NK-92 treated with Interleukin-12 subunit alpha and Interleukin-12 subunit beta, amount 100 ng/mL, for 24 hours (cell line): ENCODE results near the gene APBA3.

ENCODE experiments used
- DNase-seq: peaks from one replicate; lab custom pipeline; 2025; lab: John Stamatoyannopoulos, UW

The APBA3 gene

DNA sequence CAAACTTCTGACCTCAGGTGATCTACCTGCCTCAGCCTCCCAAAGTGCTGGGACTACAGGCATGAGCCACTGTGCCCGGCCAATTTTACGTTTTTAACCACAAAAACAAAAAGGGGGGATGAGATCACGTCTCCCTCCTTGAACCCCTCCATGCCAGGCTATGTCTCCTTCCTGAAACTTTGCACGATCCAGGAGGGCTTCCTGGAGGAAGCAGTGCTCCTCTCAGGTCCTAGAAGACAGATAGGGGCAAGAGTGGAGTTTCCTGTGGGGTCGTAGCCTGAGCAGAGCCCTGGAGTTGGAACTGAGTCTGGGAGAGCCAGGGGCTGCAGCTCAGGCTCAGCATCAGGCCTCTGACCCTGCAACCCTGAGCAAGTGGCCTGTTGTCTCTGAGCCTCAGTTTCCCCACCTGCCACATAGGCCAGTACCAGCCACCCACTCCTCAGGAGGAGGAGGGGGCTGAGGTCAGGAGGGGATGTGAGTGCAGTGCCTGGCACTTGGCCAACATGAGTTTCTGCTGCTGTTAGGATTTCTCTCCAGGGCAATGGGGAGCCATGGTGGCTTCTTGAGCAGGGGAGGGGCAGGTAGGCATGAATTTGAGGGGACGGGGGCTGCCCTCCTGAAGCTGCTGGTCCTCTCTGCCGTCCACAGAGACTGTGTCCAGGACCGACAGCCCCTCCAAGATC is 16.0 kb downstream of the APBA3 start:
- no peak for DNase-seq

DNA sequence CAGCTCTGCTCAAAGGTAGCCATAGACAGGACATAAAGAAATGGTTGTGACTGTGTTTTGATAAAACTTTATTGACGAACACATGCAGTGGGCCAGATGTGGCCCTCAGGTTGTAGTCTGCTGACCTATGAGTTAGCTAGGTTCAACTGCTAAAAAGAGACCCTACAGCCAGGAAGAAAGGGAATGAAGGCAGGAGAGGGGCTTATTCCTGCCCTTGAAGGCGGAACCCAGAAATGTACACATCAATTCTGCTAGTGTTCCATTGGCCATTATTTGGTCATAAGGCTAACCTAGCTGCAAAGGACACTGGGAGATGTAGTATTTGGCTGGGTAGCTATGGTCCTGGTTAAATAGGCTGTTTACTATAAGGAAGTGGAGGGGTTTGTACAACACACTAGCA is 18.0 kb downstream of the APBA3 start:
- DNase-seq: no peak

DNA sequence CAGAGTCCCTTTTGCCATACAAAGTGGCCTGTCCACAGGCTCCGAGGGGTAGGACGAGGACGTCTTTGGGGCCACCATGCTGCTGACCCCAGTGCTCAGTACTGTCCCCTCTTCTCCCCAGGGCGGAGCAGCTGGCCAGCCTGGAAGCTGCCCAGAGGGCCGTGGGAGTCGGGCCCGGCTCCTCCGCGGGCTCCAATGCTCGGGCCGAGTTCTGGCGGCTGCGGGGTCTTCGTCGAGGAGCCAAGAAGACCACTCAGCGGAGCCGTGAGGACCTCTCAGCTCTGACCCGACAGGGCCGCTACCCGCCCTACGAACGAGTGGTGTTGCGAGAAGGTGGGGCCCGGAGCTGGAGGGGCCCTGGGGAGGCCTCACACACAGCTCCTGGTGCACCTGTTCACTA is 21.1 kb downstream of the APBA3 start:
- DNase-seq: no peak

DNA sequence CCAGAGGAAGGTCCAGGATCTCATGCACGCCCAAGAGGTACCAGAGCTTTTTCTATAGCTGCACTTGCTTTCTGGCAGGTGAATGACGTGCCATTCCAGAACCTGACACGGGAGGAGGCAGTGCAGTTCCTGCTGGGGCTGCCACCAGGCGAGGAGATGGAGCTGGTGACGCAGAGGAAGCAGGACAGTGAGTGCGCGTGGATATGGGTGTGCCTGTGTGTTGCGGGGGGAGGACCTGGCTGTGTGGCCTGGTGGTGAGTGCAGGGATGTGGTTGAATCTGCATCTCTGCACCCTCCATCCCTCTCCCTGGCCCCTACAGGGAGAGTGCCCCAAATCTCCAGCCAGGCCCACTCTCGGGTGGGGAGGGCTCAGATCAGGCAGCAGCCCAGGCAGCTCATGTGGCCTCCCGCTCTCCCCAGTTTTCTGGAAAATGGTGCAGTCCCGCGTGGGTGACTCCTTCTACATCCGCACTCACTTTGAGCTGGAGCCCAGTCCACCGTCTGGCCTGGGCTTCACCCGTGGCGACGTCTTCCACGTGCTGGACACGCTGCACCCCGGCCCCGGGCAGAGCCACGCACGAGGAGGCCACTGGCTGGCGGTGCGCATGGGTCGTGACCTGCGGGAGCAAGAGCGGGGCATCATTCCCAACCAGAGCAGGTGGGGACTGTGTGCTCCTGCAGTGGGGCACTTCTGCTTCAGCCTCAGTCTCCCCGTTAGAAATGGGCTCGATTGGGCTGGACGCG is 22.8 kb downstream of the APBA3 start:
- DNase-seq: no peak

DNA sequence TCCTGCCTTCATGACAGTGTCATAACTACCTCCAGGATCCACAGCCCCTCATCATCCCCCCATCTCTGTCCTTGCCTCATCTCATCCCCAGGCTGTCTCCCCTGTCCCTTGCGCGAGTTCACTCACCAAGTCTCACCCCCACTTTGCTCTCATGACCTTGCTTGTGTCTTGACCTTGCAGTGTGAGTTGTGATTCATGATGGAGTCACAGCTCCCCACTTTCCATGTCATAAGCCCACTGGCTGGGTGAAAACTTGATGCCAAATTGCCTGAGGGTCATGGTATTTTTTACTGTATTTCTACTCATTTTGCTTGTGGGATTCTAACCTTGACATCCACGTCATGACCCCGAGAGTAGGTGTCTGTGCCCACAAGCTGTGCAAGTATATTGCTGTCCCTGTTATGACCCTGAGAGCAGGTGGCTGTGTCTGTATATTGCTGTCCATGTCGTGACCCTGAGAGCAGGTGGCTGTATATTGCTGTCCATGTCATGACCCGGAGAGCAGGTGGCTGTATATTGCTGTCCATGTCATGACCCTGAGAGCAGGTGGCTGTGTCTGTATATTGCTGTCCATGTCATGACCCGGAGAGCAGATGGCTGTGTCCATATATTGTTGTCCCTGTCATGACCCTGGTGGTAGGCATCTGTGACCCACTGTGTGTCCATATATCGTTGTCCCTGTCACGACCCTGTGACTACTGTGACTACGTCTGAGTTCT is 23.8 kb downstream of the APBA3 start:
- DNase-seq: no peak

DNA sequence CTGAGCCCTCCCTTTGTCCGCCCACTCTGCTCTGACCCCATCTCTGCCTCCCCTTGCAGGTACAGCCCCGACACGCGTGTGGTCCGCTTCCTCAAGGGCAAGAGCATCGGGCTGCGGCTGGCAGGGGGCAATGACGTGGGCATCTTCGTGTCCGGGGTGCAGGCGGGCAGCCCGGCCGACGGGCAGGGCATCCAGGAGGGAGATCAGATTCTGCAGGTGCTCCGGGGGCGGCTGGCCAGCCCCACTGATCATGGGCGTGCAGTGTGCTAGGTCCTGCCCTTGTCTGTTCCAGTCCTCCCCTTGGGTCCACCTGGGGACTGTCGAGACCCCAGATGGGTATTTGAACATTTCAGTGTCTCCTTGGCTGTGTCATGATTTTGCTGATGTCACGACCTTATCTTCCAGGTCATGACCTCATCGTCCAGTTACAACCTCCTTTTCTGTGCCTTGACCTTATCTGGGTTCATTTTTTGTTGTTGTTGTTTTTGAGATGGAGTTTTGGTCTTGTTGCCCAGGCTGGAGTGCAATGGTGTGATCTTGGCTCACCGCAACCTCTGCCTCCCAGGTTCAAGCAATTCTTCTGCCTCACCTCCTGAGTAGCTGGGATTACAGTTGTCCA is 25.3 kb downstream of the APBA3 start:
- DNase-seq: no peak

DNA sequence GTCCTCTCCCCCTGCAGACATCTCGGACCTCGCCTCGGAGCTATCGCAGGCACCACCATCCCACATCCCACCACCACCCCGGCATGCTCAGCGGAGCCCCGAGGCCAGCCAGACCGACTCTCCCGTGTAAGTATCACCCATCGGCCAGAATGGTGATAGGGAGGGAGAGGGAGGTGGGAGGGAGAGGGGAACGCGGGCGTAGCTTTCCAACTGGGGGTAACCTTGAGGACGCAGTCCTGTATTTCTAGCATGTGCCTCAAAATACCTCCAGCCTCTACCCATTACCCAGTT is 27.2 kb downstream of the APBA3 start:
- DNase-seq: no peak

DNA sequence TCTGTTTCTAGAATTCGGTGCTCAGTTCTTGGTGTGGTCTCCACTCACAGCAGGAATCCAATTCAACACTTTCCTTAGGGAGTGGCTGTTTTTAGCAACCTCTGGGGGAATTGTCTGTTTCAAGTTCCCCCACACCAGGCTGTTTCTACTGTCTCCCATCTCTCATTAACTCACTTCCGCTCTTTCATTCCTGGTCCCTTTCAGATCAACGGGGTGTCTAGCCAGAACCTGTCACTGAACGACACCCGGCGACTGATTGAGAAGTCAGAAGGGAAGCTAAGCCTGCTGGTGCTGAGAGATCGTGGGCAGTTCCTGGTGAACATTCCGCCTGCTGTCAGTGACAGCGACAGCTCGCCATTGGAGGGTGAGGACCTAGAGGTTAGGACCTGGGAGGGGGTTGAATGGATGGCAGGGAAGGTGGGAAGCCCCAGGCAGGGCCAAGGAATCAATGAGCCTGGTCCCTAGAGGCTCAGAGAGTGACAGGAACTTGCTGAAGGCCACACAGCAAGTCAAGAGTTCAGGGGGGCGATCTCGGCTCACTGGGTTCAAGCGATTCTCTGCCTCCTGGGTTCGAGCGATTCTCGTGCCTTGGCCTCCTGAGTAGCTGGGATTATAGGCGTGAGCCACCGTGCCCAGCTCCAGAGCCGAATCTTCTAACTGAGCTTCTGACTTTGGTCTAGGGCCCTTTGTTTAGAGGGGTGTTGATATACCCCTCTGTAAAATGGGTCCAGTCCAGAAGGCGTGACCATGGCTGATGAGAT is 27.8 kb downstream of the APBA3 start:
- no peak for DNase-seq

DNA sequence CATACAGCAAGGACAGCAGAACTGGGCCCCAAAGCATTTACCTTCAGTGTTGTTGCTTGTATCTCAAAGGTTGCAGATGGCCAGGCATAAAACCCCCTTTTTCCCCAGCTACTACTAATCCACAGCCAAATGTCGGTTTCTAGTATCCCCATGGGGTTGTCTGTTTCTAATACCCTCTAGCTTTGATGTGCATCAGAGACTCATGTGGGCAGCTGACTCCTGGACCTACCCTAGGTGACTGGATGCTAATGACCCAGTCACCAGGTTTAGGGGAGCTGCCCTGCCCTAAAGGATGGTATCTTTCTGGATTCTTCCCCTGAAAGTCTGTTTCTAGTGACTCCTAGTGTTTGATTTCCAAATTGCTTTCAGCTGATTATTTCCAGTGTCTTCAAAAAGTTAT is 29.4 kb downstream of the APBA3 start:
- DNase-seq: no peak

DNA sequence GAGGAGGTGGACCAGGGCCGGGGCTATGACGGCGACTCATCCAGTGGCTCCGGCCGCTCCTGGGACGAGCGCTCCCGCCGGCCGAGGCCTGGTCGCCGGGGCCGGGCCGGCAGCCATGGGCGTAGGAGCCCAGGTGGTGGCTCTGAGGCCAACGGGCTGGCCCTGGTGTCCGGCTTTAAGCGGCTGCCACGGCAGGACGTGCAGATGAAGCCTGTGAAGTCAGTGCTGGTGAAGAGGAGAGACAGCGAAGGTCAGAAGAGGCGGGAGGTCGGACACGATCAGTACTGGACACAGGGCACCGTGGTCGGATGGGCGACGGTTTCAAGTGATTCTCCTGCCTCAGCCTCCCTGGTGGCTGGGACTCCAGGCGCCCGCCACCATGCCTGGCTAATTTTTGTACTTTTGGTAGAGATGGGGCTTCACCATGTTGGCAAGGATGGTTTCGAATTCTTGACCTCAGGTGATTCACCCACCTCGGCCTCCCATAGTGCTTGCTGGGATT is 31.0 kb downstream of the APBA3 start:
- DNase-seq: no peak

DNA sequence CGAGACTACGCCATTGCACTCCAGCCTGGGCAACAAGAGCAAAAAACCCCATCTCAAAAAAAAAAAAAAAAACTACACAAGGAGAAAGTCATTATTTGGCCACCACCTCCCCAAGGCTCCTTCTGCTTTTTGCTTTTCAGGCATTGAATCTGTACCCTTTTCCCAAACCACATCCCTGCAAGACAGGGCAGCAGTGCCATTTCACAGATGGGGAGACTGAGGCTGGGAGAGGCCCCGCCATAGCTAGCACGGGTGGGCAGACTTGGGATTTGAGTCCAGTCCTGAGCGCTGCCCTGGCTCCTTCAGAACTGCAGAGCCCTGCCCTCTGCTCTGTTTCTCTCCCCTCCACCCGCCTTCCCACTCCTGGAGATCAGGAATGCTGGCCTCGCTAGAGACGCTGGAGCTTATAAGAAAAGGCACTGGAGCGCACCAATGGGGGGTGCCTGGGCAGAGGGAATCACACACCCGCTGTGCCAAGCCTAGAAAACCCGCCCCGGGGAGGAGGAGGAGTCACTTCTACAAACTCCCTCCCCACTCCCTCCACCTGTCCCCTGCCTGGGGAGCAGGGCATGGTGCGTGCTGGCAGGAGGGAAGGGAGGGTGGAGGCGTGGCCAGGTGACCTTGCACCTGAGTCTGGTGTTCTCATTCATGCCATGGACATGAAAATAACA is 35.7 kb downstream of the APBA3 start:
- no peak for DNase-seq

DNA sequence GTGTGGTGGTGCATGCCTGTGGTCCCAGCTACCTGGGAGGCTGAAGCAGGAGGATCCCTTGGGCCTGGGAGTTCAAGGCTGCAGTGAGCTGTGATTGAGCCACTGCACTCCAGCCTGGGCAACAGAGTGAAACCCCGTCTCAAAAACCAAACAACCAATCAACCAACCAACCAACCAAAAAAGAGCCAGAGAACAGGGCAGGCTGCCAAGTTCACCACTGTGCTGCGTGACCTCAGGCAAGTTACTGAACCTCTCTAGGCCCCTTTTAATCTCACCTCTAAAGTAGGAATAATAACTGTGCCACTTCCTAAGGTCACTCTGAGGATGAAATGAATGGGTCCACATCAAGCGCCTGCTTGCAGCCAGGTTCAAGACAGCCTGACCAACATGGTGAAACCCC is 36.4 kb downstream of the APBA3 start:
- no peak for DNase-seq

DNA sequence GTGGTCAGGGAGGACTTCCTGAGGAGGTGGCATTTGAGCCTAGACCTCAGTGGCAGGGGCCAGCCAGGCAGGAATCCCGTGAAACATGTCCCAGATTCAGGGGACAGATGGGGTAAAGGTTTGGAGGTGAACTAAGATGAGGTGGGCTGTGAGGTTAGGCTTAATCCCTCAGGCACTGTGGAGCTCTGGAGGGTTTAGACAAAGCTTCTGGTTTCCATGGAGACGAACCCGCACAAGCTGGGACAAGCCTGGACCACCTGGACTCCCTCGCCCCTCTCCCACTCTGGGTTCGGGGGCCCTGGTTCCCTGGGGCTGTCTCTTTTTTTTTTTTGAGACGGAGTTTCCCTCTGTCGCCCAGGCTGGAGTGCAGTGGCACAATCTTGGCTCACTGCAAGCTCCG is 37.6 kb downstream of the APBA3 start:
- DNase-seq: no peak

DNA sequence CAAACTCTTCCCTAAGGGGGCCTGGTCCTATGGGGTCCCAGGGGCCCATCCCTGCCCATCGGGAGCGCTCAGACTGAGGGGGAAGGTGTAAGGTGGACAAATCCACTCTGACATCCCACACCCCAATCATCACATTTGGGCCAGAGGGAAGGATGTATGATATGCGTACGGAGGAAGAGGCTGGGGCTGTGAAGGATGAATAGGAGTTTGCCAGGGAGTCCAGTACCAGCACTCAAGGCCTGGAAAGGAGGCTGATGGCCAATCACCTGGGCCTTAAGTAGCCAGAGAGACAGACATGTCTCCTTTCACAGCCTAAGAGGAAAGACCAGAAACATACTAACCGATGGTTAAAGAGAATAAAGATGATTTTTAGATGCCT is 38.4 kb downstream of the APBA3 start:
- no peak for DNase-seq

DNA sequence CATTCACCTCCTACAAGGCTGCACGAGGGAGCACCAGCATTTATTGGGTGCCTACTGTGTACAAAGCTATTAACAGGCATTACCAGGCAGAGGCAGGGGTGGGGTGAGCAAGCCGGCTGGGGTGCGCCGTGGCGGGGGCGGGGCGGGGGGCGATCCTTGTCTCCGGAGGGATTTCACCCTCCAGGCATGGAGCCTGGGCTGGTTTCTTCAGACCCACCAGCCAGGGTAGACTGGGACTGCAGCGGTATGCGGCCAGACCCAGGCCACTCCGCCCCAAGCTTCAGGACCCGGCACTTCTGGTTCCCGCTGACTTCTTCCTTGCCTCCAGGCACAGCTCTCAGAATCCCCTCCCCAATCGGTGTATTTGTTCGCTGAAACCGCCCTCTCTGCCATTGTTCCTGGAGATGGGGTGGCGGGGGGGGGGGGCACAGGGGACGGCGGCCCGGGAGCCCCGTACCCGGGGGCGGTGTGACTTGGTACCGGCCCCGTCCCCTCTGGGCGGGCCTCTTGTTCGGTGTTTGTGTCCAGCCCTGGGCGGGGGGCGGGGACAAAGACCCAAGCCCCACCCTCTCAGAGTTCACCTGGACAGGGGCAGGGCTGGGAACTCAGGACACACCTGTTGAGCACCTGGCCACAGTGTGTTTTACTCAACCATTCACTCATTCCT is 38.9 kb downstream of the APBA3 start:
- no peak for DNase-seq

DNA sequence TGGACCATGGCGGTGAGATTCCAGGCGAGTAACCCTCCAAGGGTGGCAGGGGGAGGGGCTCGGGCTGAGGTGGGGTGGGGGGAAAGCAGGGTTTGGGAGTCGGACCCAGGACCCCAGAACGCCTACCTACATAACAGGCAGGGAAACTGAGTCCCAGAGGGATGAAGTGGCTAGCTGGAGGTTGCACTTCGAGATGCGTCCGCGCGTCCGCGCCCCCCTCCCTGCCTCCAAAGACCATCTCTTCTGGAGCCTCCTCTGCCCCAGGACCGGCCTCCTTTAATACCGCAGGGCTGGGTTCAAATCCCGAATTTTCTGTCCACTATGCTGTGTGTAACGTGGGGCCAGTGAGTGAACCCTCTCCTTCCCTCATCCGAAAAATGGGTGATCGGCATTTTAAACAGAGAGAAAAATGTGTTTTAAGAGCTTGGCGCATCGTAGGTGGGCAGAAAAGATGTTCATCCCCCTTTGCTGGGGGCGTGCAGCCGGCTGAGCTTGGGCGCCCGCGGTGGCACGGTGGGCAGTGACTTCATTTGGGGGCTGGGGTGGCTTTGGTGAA is 39.5 kb downstream of the APBA3 start:
- no peak for DNase-seq

DNA sequence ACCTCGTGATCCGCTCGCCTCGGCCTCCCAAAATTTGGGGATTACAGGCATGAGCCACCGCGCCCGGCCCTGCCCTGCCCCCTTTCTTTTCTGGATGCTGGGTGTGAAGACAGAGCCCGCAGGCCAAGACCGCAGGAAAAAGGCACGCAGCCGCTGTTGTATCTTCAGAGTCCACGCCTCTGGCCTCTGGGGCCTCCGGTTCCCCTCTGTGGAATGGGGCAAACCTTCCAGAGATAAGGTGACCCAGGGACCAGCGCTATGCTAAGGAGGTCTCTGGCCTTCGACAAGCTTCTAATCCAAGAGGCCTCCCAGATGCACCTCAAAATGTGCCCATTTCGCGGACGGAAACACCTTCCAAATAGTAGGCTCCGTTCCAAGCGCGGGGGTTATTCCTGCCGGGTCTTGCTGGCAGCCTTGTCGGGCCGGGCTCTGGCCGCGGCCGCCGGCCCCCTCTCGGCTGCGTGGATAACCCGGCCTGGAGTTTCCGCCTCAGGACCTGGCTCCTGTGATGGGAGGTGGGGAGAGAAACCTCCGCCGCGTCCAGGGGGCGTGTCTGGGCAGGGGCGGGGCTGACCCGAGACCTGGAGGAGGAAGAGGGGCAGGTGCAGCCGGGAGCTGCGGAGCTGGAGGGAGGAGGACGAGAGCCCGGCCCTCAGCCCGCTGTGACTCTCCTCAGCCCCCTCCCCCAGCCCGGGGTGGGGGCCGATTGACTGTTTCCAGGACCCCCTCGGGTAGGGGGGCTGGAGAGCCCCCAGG is 40.2 kb downstream of the APBA3 start:
- DNase-seq: no peak

DNA sequence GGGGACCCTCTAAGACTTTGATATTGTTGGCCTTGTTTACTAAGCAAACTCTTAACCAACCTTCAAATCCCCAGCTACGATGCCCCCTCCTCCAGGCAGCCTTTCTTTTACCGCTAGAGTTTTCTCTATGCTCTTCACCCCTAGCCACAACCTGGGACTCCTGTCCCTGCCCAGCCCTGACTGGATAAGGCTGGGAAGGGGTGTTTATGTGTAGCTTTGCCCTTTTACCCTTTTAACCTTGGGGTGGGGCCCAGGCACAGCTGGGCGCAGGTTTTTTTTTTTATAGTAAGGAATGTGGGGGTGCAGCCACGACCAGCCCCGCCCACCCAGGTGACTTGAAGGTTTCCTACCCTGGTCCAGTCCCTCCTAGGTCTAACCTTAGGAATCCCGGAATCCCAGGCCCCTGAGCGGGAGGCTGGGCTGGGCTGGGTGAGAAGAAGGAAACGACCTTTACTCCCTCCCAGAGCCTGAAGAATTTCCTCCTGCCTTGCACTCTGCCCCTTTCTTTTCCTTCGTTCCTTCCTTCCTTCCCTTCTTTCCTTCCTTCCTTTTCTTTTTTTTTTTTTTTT is 41.1 kb downstream of the APBA3 start:
- DNase-seq: no peak

DNA sequence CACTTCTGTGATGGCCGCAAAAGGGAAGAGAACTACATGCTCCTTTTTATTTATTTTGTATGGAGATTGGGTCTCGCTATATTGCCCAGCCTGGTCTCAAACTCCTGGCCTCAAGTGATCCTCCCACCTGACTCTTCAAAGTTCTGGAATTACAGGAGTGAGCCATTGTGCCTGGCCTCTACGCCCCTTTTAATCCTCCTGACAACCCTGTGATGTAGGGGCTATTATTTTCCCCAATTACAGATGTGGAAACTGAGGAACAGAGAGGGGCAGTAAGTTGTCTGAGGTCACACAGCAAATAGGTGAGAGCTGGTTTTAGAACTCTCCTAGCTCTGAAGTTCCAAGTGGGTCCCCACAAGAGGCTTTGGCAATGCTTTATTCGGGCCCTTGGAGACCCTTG is 41.6 kb downstream of the APBA3 start:
- no peak for DNase-seq
